Measurements from ENCODE around the gene CAMK2A. TPM values are rescaled to one million over a fixed set of nuclear protein-coding genes. Genes with fewer than 3 reads are reported as not detected.

Gene CAMK2A
- total and polyA plus RNA-seq, 2 donors (not counting 3 experiments of a cell fraction or from before 2014, with no cell fraction given): not detected

DNA sequence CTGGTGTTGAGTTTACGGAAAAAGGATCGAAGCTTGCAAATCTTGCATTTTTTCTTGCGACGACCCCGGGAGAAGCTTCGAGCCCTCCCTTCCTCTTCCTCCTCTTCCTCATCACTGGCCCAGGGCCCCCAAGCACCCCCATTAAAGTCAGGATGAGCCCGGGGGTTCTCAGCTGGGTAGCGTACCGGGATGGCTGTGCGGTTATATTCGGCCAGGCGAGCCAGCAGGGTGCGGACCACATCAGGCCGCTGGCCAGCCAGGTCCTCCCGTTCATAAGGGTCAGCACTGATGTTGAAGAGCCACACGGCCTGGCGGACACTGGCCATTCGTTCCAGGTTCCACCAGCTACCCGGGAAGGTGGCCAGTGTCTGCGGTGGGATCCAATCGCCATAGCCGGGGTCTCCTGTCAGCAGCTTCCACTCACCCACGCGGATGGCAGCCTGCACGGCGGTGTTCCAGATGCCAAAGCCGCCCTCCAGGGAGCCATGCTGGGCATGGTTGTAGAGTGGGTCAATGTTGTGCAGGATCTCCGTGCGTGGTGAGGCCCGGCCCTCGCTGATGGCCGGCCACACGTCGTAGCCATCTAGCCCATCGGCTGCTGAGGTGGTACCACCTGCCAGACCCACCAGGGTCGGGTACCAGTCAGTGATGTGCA, 7.8 kb upstream of the CAMK2A start:
- Histone ChIP-seq H3K9me1 (replicated peaks; ENCODE audit: control insufficient read depth, extremely low read depth, insufficient read depth, low read length) (no peaks in the 10 kb centered on the region), H3K27ac (ENCODE audit: insufficient read depth, low read depth, low read length) (no peak overlapping the region), H3K27me3 (ENCODE audit: control insufficient read depth in 2 of 2, insufficient read depth in 2 of 2, low read length in 2 of 2) (peaks cover 17 to 23% of the 10 kb centered on the region in 2 experiments), H3K9me3 (replicated peaks; ENCODE audit: control insufficient read depth, insufficient read depth, low read length) (no peaks in the 10 kb centered on the region), H2AFZ (ENCODE audit: low read depth, low read length) (no peak overlapping the region), H3K36me3 (ENCODE audit: control insufficient read depth in 2 of 2, extremely low read depth in 1 of 2, insufficient read depth in 2 of 2, low read length in 2 of 2) (no peaks in the 10 kb centered on the region), H3K9ac (replicated peaks; ENCODE audit: extremely low read depth, insufficient read depth, low read length) (no peak overlapping the region), H3K79me2 (ENCODE audit: control insufficient read depth, insufficient read depth, low read length) (no peaks in the 10 kb centered on the region), H4K20me1 (replicated peaks; ENCODE audit: control insufficient read depth, extremely low read depth, insufficient read depth, low read length) (no peaks in the 10 kb centered on the region), H3K4me1 (ENCODE audit: control insufficient read depth, extremely low read depth, insufficient read depth, low read length) (no peaks in the 10 kb centered on the region), H3K4me3 (replicated peaks in 1 of 3; ENCODE audit: insufficient read depth in 1 of 3, low read depth in 1 of 3, low read length in 3 of 3) (no peak overlapping the region), H3K4me2 (ENCODE audit: insufficient read depth, low read length) (no peak overlapping the region)
- ChIA-PET POLR2A (no interaction called here), CTCF (no interaction called here)
- DNase-seq (ENCODE audit: low read depth, low spot score) (no peak), FAIRE-seq (no peak)
- dilution Hi-C loops (cut with MboI; ENCODE audit: extremely low pct_ligation_motif_present, low sequenced_read_pairs): no loop called here
- BruUV-seq (replicated peaks): no TSS peak
- intact Hi-C loops (cut with micrococcal nuclease): no loop called here
- TF ChIP-seq JUN (IDR thresholded peaks at IDR 0.05; ENCODE audit: borderline replicate concordance, insufficient read depth, insufficient read length, low read depth): no peak
- no peak for TF ChIP-seq POLR2A (IDR thresholded peaks at IDR 0.05; ENCODE audit: low read depth, low read length)
- TF ChIP-seq, protein P1, sequence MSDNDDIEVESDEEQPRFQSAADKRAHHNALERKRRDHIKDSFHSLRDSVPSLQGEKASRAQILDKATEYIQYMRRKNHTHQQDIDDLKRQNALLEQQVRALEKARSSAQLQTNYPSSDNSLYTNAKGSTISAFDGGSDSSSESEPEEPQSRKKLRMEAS (IDR thresholded peaks at IDR 0.05; ENCODE audit: insufficient read depth, insufficient read length): no peak
- TF ChIP-seq FOS (IDR thresholded peaks at IDR 0.05; ENCODE audit: borderline replicate concordance, insufficient read depth, low read length): no peak
- no peak for TF ChIP-seq MYC (IDR thresholded peaks at IDR 0.05; ENCODE audit: low read depth, low read length)
- no peak for TF ChIP-seq POLR2AphosphoS5 (IDR thresholded peaks at IDR 0.05; ENCODE audit: insufficient read depth, low read depth, low read length)
- TF ChIP-seq GATA2 (IDR thresholded peaks at IDR 0.05; ENCODE audit: insufficient read depth, insufficient read length, low read depth, low read length): no peak
- no peak for TF ChIP-seq CTCF (IDR thresholded peaks at IDR 0.05; ENCODE audit: extremely low read depth in 1 of 2, insufficient read depth in 1 of 2, low read depth in 1 of 2, low read length in 2 of 2)
- no peak for TF ChIP-seq EZH2 (IDR thresholded peaks at IDR 0.05; ENCODE audit: borderline replicate concordance, low read depth, low read length, severe bottlenecking)

Data from endothelial cell of umbilical vein (primary cell).